Caco-2 (cell line): ENCODE results near the gene CDK19. TPM values are rescaled to one million over a fixed set of nuclear protein-coding genes. Genes with fewer than 3 reads are reported as not detected.

Experiments used
- BruUV-seq: library from RNA; stranded (reverse); fragments of 400-500 nt; replicated peaks from 2 replicates; lab custom pipeline; 2021; lab: Mats Ljungman, UMichigan
- CTCF ChIA-PET: fragments of 300-600 bp; sonication (Branson Sonifier 250); formaldehyde crosslinking; loops from one replicate; lab custom pipeline; 2022; ENCODE audit warnings: antibody characterized with exemption; lab: Charles Lee
- POLR2A ChIA-PET: fragments of 300-600 bp; sonication (Branson Sonifier 250); formaldehyde crosslinking; loops from one replicate; lab custom pipeline; 2022; ENCODE audit warnings: antibody characterized with exemption; lab: Charles Lee
- DNase-seq, 2 experiments: peaks; one replicate each; pipeline versions ENCODE4 v3.0.0 to v3.0.0-alpha.2; 2020 to 2022
- H3K27me3 ChIP-seq: replicated peaks from 2 replicates; pipeline ENCODE4 v1.6.0; 2011; ENCODE audit warnings: low read length; ENCODE audit not compliant: control insufficient read depth, insufficient read depth
- H3K36me3 ChIP-seq: 2 replicates; pipeline ENCODE4 v1.5.1; 2011; ENCODE audit warnings: low read length; ENCODE audit not compliant: control insufficient read depth, insufficient read depth
- H3K4me1 ChIP-seq: fragments of 250-450 bp; sonication (Bioruptor Pico); 2 replicates; pipeline ENCODE4 v1.5.1; 2020; ENCODE audit warnings: mild to moderate bottlenecking
- H3K4me3 ChIP-seq: 2 replicates; pipeline ENCODE4 v1.5.1; 2011; ENCODE audit warnings: low read depth, mild to moderate bottlenecking, control low read depth, low read length
- H3K9me3 ChIP-seq: fragments of 250-450 bp; sonication (Bioruptor Pico); 2 replicates; pipeline ENCODE4 v1.5.1; 2020; ENCODE audit warnings: mild to moderate bottlenecking, moderate library complexity
- H3K27ac Mint-ChIP-seq: one replicate; pipeline ENCODE4 v1.8.0; 2022; ENCODE audit warnings: mixed read lengths; ENCODE audit not compliant: unreplicated experiment
- H3K27me3 Mint-ChIP-seq: one replicate; pipeline ENCODE4 v1.8.0; 2022; ENCODE audit warnings: mixed read lengths; ENCODE audit not compliant: insufficient read depth, unreplicated experiment
- H3K36me3 Mint-ChIP-seq: one replicate; pipeline ENCODE4 v1.8.0; 2022; ENCODE audit warnings: mild to moderate bottlenecking, mixed read lengths; ENCODE audit not compliant: insufficient read depth, unreplicated experiment
- H3K4me1 Mint-ChIP-seq: one replicate; pipeline ENCODE4 v1.8.0; 2022; ENCODE audit warnings: low read depth, mixed read lengths; ENCODE audit not compliant: unreplicated experiment
- H3K4me3 Mint-ChIP-seq: one replicate; pipeline ENCODE4 v1.8.0; 2022; ENCODE audit warnings: mild to moderate bottlenecking, moderate library complexity, mixed read lengths; ENCODE audit not compliant: unreplicated experiment
- H3K9me3 Mint-ChIP-seq: one replicate; pipeline ENCODE4 v1.8.0; 2022; ENCODE audit warnings: mixed read lengths; ENCODE audit not compliant: unreplicated experiment
- CTCF ChIP-seq, 2 experiments: fragments of 200-600 bp in 1 of 2; IDR thresholded peaks; 1 replicate in 1 of 2; 2 replicates in 1 of 2; pipeline versions ENCODE4 v1.5.1 to v1.8.0; 2011 to 2022; ENCODE audit warnings: antibody characterized with exemption in 1 of 2, control low read depth in 1 of 2, inconsistent platforms in 1 of 2, low read depth in 1 of 2, low read length in 1 of 2, mild to moderate bottlenecking in 1 of 2, moderate library complexity in 1 of 2; ENCODE audit not compliant: insufficient read depth in 1 of 2, severe bottlenecking in 1 of 2, unreplicated experiment in 1 of 2
- intact Hi-C: fragments of 100-400 bp; cut with micrococcal nuclease; formaldehyde crosslinking; loops from one replicate; pipeline ENCODE4 v1.10.0; 2022; ENCODE audit not compliant: unreplicated experiment
- total RNA-seq: library from RNA; stranded (reverse); gene quantifications from 2 replicates; pipeline ENCODE4 v1.2.3, GENCODE V29; 2022

CDK19 gene
- total RNA-seq, 1 experiment from 2014 or later = 24.6 TPM

DNA sequence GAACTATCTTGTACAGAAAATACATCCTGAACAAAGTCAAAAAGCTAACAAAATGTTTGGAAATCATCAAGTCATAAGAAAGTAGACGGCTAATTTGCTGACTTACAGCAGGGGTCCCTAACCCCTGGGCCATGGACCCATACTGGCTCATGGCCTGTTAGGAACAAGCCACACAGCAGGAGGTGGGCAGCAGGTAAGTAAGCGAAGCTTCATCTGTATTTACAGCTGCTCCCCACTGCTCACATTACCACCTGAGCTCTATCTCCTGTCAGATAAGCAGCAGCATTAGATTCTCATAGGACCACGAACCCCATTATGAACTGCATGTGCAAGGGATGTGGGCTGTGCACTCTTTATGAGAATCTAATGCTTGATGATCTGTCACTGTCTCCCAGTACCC, 115.5 kb downstream of the CDK19 start:
- CTCF ChIA-PET = interaction anchor here (0.6 to 0.7 kb wide), 2 partner anchors 9 to 81 kb away, joined by 3 read pairs; no protein-coding TSS in a partner anchor
- POLR2A ChIA-PET = no interaction called here
- BruUV-seq = no TSS peak
- Mint-ChIP-seq H3K36me3 (no peaks in the 10 kb centered on the region), H3K4me3 (no peak overlapping the region), H3K27ac (no peak overlapping the region), H3K4me1 (peaks cover 9% of the 10 kb centered on the region), H3K9me3 (no peaks in the 10 kb centered on the region), H3K27me3 (no peaks in the 10 kb centered on the region)
- DNase-seq = no peak
- Histone ChIP-seq H3K4me1 (peaks cover 9% of the 10 kb centered on the region), H3K4me3 (no peak overlapping the region), H3K9me3 (no peaks in the 10 kb centered on the region), H3K27me3 (no peaks in the 10 kb centered on the region), H3K36me3 (no peaks in the 10 kb centered on the region)
- intact Hi-C loops = no loop called here
- no peak for TF ChIP-seq CTCF (IDR thresholded peaks at IDR 0.05; ENCODE audit: insufficient read depth in 1 of 2, low read depth in 1 of 2, low read length in 1 of 2, severe bottlenecking in 1 of 2, unreplicated experiment in 1 of 2)

DNA sequence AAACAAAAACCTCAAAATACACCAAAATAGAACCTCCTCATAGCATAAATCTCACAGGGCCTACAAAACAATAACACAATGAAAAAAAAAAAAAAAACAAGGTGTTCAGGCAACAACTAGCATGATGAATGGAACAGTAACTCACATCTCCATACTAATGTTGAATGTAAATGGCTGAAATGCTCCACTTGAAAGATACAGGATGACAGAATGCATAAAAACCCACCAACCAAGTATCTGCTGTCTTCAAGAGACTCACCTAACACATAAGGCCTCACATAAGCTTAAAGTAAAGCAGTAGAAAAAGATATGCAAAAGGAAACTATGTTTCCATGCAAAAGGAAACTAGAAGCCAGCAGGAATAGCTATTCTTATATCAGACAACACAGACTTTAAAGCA, 121.3 kb downstream of the CDK19 start:
- H3K9me3 Mint-ChIP-seq = no peaks in the 10 kb centered on the region
- H3K36me3 Mint-ChIP-seq = no peaks in the 10 kb centered on the region
- no peaks in the 10 kb centered on the region for H3K27me3 Mint-ChIP-seq
- CTCF ChIA-PET = no interaction called here
- no peaks in the 10 kb centered on the region for H3K27me3 ChIP-seq
- no peaks in the 10 kb centered on the region for H3K9me3 ChIP-seq
- no peak for DNase-seq
- H3K4me1 Mint-ChIP-seq = peaks cover 12% of the 10 kb centered on the region
- peaks cover 18% of the 10 kb centered on the region for H3K4me1 ChIP-seq
- no peak overlapping the region for H3K4me3 Mint-ChIP-seq
- intact Hi-C loops = no loop called here
- no peak for TF ChIP-seq CTCF (IDR thresholded peaks at IDR 0.05; ENCODE audit: insufficient read depth in 1 of 2, low read depth in 1 of 2, low read length in 1 of 2, severe bottlenecking in 1 of 2, unreplicated experiment in 1 of 2)
- no peaks in the 10 kb centered on the region for H3K36me3 ChIP-seq
- POLR2A ChIA-PET = no interaction called here
- H3K4me3 ChIP-seq = no peak overlapping the region
- BruUV-seq = no TSS peak
- H3K27ac Mint-ChIP-seq = no peak overlapping the region

DNA sequence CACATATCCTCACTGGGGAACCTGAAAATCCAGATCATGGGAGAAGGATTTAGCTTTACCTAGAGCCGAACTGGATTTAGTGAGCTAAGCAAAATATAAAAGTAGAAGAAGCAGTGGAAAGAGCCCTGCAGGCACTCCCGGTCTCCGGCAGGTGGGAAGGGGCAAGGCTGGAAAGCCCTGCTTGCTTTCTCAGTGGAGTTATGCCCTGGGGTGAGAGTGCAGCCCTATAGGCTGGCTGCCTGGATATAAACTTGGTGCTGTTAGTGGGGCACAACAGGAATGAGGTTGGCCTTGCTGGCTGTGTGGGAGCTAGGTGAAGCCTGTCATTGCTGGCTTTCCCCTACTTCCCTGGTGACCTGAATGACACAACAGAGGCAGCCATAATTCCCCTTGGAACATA, 122.0 kb downstream of the CDK19 start:
- no peak overlapping the region for H3K4me3 Mint-ChIP-seq
- ChIA-PET CTCF (no interaction called here), POLR2A (no interaction called here)
- no peaks in the 10 kb centered on the region for H3K9me3 Mint-ChIP-seq
- no peaks in the 10 kb centered on the region for H3K36me3 ChIP-seq
- intact Hi-C loops = no loop called here
- H3K27me3 ChIP-seq = no peaks in the 10 kb centered on the region
- no TSS peak for BruUV-seq
- DNase-seq = no peak
- no peaks in the 10 kb centered on the region for H3K9me3 ChIP-seq
- H3K4me1 Mint-ChIP-seq = peaks cover 19% of the 10 kb centered on the region
- no peak overlapping the region for H3K4me3 ChIP-seq
- TF ChIP-seq CTCF (IDR thresholded peaks at IDR 0.05; ENCODE audit: insufficient read depth in 1 of 2, low read depth in 1 of 2, low read length in 1 of 2, severe bottlenecking in 1 of 2, unreplicated experiment in 1 of 2) = no peak
- H3K4me1 ChIP-seq = peaks cover 23% of the 10 kb centered on the region
- H3K27me3 Mint-ChIP-seq = no peaks in the 10 kb centered on the region
- H3K36me3 Mint-ChIP-seq = no peaks in the 10 kb centered on the region
- no peak overlapping the region for H3K27ac Mint-ChIP-seq
